K562 (cell line): ENCODE data around the gene SUMF1. TPM values are rescaled to one million over a fixed set of nuclear protein-coding genes. Genes with fewer than 3 reads are reported as not detected.

Experiments
- ARID3A ChIP-seq: IDR thresholded peaks from 2 replicates; pipeline ENCODE4 v1.6.1; 2012; ENCODE audit warnings: low read depth, low read length, improper control_type of control experiment, borderline replicate concordance
- MAZ ChIP-seq, 2 experiments: fragments of 450-650 bp in 1 of 2; sonication (generic) in 1 of 2; formaldehyde crosslinking; IDR thresholded peaks in 1 of 2; conservative IDR thresholded peaks in 1 of 2; 2 replicates each; pipeline versions ENCODE4 v1.4.0 to v1.5.0; 2020; ENCODE audit warnings: mild to moderate bottlenecking in 1 of 2, missing genetic modification reagents in 1 of 2
- MITF ChIP-seq: IDR thresholded peaks from 2 replicates; pipeline ENCODE4 v1.6.1; 2014; ENCODE audit warnings: antibody characterized with exemption
- NR0B1 ChIP-seq: fragments of 450-650 bp; IDR thresholded peaks from one replicate; pipeline ENCODE4 v1.6.1; 2018; ENCODE audit warnings: mild to moderate bottlenecking, moderate library complexity; ENCODE audit not compliant: partially characterized antibody
- PML ChIP-seq: IDR thresholded peaks from 2 replicates; pipeline ENCODE4 v1.6.1; 2012; ENCODE audit warnings: low read length, inconsistent platforms
- RNF2 ChIP-seq: sonication (generic); IDR thresholded peaks from 2 replicates; pipeline ENCODE4 v1.6.1; 2016
- TAF7 ChIP-seq: fragments of 450-650 bp; IDR thresholded peaks from 2 replicates; pipeline ENCODE4 v1.6.1; 2016; ENCODE audit warnings: missing genetic modification characterization, missing compliant biosample characterization
- TRIM25 ChIP-seq: fragments of 450-650 bp; IDR thresholded peaks from 2 replicates; pipeline ENCODE4 v1.7.0; 2016; ENCODE audit warnings: borderline replicate concordance
- ZHX1 ChIP-seq: fragments of 150-350 bp; conservative IDR thresholded peaks from 2 replicates; pipeline ENCODE4 v1.6.1; 2014; ENCODE audit warnings: low read length
- ZNF592 ChIP-seq: fragments of 450-650 bp; IDR thresholded peaks from 2 replicates; pipeline ENCODE4 v1.6.1; 2017; ENCODE audit warnings: antibody characterized with exemption, mild to moderate bottlenecking
- polyA plus RNA-seq, 8 experiments: library from polyadenylated mRNA; depleted of rRNA in 4 of 8; stranded (reverse) in 5 of 8; unstranded in 3 of 8; fragments of >200 nt; fragmentation: Nextera tagmentation in 2 of 8; fragmentation: Illumina TruSeq in 1 of 8; extraction: Ambion mirVana in 2 of 8; extraction: Trizol in 1 of 8; gene quantifications; 2 replicates each; pipeline versions ENCODE4 v1.2.1 to v1.2.3, GENCODE V29; 2011 to 2014; ENCODE audit warnings: inconsistent platforms in 1 of 8, missing spikeins in 1 of 8
- total RNA-seq, 7 experiments: library from RNA; depleted of rRNA in 6 of 7; stranded (reverse); fragments of >200 nt in 6 of 7; fragmentation: Illumina TruSeq in 2 of 7; extraction: Trizol in 2 of 7; gene quantifications; 2 replicates each; pipeline versions ENCODE4 v1.2.1 to v1.2.3, GENCODE V29; 2011 to 2021; ENCODE audit warnings: low replicate concordance in 1 of 7

Gene SUMF1
- total and polyA plus RNA-seq, 9 of the 15 experiments (the other 6 are each of a cell fraction or from before 2014, with no cell fraction given) = 1.3 to 7.4 (median 4.2) TPM

GRCh38 chr3:4508048-4508981, 41.2 kb upstream of the SUMF1 start (continued):
- TF ChIP-seq MITF (no peak), NR0B1 (no peak), RNF2 (peak; percentile 27; the same call in 1 of the 2 replicates), ARID3A (peak; percentile 29; the same call in 1 of the 2 replicates), ZNF592 (no peak), TRIM25 (no peak), TAF7 (tag) (no peak), PML (no peak), MAZ (CRISPR knock-in tag; conservative IDR thresholded peaks at IDR 0.05 in 1 of 2, IDR thresholded peaks at IDR 0.05 in 1 of 2) (peak in 1 of 2 experiments; percentile 67; a peak in 1 of 4 replicates), ZHX1 (no peak)
